Activated T-cell treated with anti-CD3 and anti-CD28 coated beads for 1 hour (primary cell): ENCODE measurements around the gene FARP1.

ENCODE experiments used
- DNase-seq: peaks from one replicate; pipeline ENCODE4 v3.0.0-alpha.2; 2020; ENCODE audit warnings: low read depth

FARP1 gene

GRCh38 chr13:98332222-98332621, 189.3 kb downstream of the FARP1 start:
- no peak for DNase-seq

GRCh38 chr13:98332691-98333090, 189.8 kb downstream of the FARP1 start:
- no peak for DNase-seq

GRCh38 chr13:98333486-98333885, 190.6 kb downstream of the FARP1 start:
- DNase-seq = no peak

- DNase-seq = no peak
Measured at GRCh38 chr13:98334620-98335205, 191.8 kb downstream of the FARP1 start.

GRCh38 chr13:98335721-98336120, 192.8 kb downstream of the FARP1 start:
- DNase-seq = no peak

GRCh38 chr13:98338310-98338709, 195.4 kb downstream of the FARP1 start:
- DNase-seq = no peak

GRCh38 chr13:98339684-98340425, 197.0 kb downstream of the FARP1 start:
- DNase-seq = no peak

GRCh38 chr13:98342953-98343352, 200.1 kb downstream of the FARP1 start:
- DNase-seq = no peak

GRCh38 chr13:98343461-98343860, 200.6 kb downstream of the FARP1 start:
- DNase-seq = no peak

GRCh38 chr13:98344392-98344791, 201.5 kb downstream of the FARP1 start:
- DNase-seq = no peak

GRCh38 chr13:98345107-98345935, 202.4 kb downstream of the FARP1 start:
- no peak for DNase-seq

- DNase-seq = no peak
Measured at GRCh38 chr13:98346904-98347636, 204.2 kb downstream of the FARP1 start.

- no peak for DNase-seq
Measured at GRCh38 chr13:98347756-98348155, 204.9 kb downstream of the FARP1 start.

GRCh38 chr13:98348466-98349200, 205.7 kb downstream of the FARP1 start:
- no peak for DNase-seq

- no peak for DNase-seq
Measured at GRCh38 chr13:98349731-98350305, 206.9 kb downstream of the FARP1 start.

- no peak for DNase-seq
Measured at GRCh38 chr13:98350746-98351330, 207.9 kb downstream of the FARP1 start.

- DNase-seq = no peak
Measured at GRCh38 chr13:98351636-98352035, 208.7 kb downstream of the FARP1 start.

- no peak for DNase-seq
Measured at GRCh38 chr13:98352226-98352625, 209.3 kb downstream of the FARP1 start.

GRCh38 chr13:98353750-98354149, 210.9 kb downstream of the FARP1 start:
- no peak for DNase-seq

GRCh38 chr13:98358937-98359336, 216.0 kb downstream of the FARP1 start:
- no peak for DNase-seq

GRCh38 chr13:98360545-98360944, 217.7 kb downstream of the FARP1 start:
- DNase-seq = no peak
